Transverse colon (tissue), 3 donors: Measurements from ENCODE around the gene HTR3B.

Experiments used
- POLR2A ChIP-seq: fragments of 450-650 bp; IDR thresholded peaks from one replicate; pipeline ENCODE4 v1.6.1; 2016; ENCODE audit warnings: antibody characterized with exemption, mild to moderate bottlenecking, moderate library complexity
- TF ChIP-seq, protein P1 (sequence below), 5 experiments: fragments of 200-600 bp in 3 of 5; fragments of 450-650 bp in 2 of 5; sonication (generic) in 3 of 5; IDR thresholded peaks; 1 replicate in 2 of 5; 2 replicates in 3 of 5; pipeline ENCODE4 v1.5.1; 2016 to 2017; ENCODE audit warnings: antibody characterized with exemption in 5 of 5, inconsistent platforms in 3 of 5, mild to moderate bottlenecking in 2 of 5, moderate library complexity in 1 of 5

DNA sequence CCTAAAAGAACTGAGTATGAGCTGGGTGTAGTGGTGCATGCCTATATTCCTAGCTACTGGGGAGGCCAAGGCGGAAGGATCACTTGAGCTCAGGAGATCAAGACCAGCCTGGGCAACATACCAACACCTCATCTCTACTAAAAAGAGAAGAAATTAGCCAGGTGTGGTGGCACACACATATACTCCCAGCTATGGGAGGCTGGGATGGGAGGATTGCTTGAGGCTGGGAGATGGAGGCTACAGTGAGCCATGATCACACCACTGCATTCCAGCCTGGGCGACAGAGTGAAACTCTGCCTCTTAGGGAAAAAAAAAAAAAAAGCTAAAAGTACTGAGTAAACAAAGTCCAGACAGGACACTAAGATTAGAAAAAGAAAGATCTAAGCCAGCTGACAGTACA, 3.5 kb upstream of the HTR3B start:
- TF ChIP-seq, protein P1, sequence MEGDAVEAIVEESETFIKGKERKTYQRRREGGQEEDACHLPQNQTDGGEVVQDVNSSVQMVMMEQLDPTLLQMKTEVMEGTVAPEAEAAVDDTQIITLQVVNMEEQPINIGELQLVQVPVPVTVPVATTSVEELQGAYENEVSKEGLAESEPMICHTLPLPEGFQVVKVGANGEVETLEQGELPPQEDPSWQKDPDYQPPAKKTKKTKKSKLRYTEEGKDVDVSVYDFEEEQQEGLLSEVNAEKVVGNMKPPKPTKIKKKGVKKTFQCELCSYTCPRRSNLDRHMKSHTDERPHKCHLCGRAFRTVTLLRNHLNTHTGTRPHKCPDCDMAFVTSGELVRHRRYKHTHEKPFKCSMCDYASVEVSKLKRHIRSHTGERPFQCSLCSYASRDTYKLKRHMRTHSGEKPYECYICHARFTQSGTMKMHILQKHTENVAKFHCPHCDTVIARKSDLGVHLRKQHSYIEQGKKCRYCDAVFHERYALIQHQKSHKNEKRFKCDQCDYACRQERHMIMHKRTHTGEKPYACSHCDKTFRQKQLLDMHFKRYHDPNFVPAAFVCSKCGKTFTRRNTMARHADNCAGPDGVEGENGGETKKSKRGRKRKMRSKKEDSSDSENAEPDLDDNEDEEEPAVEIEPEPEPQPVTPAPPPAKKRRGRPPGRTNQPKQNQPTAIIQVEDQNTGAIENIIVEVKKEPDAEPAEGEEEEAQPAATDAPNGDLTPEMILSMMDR (IDR thresholded peaks at IDR 0.05): no peak
- TF ChIP-seq POLR2A: no peak
